ENCODE data around the gene CLCN3.

Gene CLCN3

GRCh38 chr4:169630069-169630468 is 9.7 kb downstream of the CLCN3 start:
- TF ChIP-seq CTCF (IDR thresholded peaks at IDR 0.05; ENCODE audit: control extremely low read depth, extremely low read depth, low read depth, missing control alignments), result no peak
- ChIA-PET POLR2A (no interaction called here), CTCF (interaction anchor here (1.0 to 1.1 kb wide), 2 partner anchors 10 to 29 kb away, joined by 3 to 4 read pairs; no protein-coding TSS in a partner anchor)
- no peak for DNase-seq (ENCODE audit: extremely low spot score)

GRCh38 chr4:169632896-169633295 is 12.5 kb downstream of the CLCN3 start:
- TF ChIP-seq CTCF (IDR thresholded peaks at IDR 0.05; ENCODE audit: control extremely low read depth, extremely low read depth, low read depth, missing control alignments), result no peak
- ChIA-PET POLR2A (no interaction called here), CTCF (interaction anchor here (0.9 to 2.7 kb wide), 5 partner anchors 8 to 20 kb away, joined by 3 to 13 read pairs (median 8); partner anchors contain the start of genes CLCN3 and NEK1)
- no peak for DNase-seq (ENCODE audit: extremely low spot score)

- no peak for TF ChIP-seq CTCF (IDR thresholded peaks at IDR 0.05; ENCODE audit: control extremely low read depth, extremely low read depth, low read depth, missing control alignments)
- POLR2A ChIA-PET, result no interaction called here
- CTCF ChIA-PET, result interaction anchor here (1.3 to 2.7 kb wide), 4 partner anchors 9 to 21 kb away, joined by 3 to 13 read pairs (median 7); partner anchors contain the start of genes CLCN3 and NEK1
- DNase-seq (ENCODE audit: extremely low spot score), result no peak
Measured at GRCh38 chr4:169634975-169635374, 14.6 kb downstream of the CLCN3 start.

GRCh38 chr4:169640261-169640870 is 20.0 kb downstream of the CLCN3 start:
- ChIA-PET CTCF (interaction anchor here (1.1 to 3.3 kb wide), 4 partner anchors 8 to 17 kb away, joined by 3 to 10 read pairs (median 6); no protein-coding TSS in a partner anchor), POLR2A (no interaction called here)
- DNase-seq (ENCODE audit: extremely low spot score), result no peak
- TF ChIP-seq CTCF (IDR thresholded peaks at IDR 0.05; ENCODE audit: control extremely low read depth, extremely low read depth, low read depth, missing control alignments), result no peak

- no peak for TF ChIP-seq CTCF (IDR thresholded peaks at IDR 0.05; ENCODE audit: control extremely low read depth, extremely low read depth, low read depth, missing control alignments)
Measured at GRCh38 chr4:169644802-169645201, 24.4 kb downstream of the CLCN3 start.

GRCh38 chr4:169645627-169646026 is 25.2 kb downstream of the CLCN3 start:
- TF ChIP-seq CTCF (IDR thresholded peaks at IDR 0.05; ENCODE audit: control extremely low read depth, extremely low read depth, low read depth, missing control alignments), result no peak
- no peak for DNase-seq (ENCODE audit: extremely low spot score)
- ChIA-PET POLR2A (no interaction called here), CTCF (interaction anchor here (1.2 to 3.1 kb wide), 3 partner anchors 10 to 29 kb away, joined by 3 to 11 read pairs (median 4); no protein-coding TSS in a partner anchor)

More at GRCh38 chr4:169644802-169645201, 24.4 kb downstream of the CLCN3 start:
- ChIA-PET POLR2A (no interaction called here), CTCF (interaction anchor here (0.9 to 3.1 kb wide), 2 partner anchors 9 to 11 kb away, joined by 3 to 11 read pairs; no protein-coding TSS in a partner anchor)
- no peak for DNase-seq (ENCODE audit: extremely low spot score)
